Body of pancreas (tissue), 4 donors: ENCODE results near the gene PLPPR1.

Source experiments
- CTCF ChIP-seq, 7 experiments: fragments of 450-650 bp in 4 of 7; fragments of 200-600 bp in 3 of 7; sonication (generic) in 3 of 7; IDR thresholded peaks; one replicate each; pipeline ENCODE4 v1.5.1; 2016 to 2019; ENCODE audit warnings: antibody characterized with exemption in 7 of 7
- POLR2A ChIP-seq, 3 donors: fragments of 450-650 bp; IDR thresholded peaks; one replicate each; pipeline ENCODE4 v1.6.1; 2016; ENCODE audit warnings: antibody characterized with exemption in 3 of 3, mild to moderate bottlenecking in 2 of 3

DNA sequence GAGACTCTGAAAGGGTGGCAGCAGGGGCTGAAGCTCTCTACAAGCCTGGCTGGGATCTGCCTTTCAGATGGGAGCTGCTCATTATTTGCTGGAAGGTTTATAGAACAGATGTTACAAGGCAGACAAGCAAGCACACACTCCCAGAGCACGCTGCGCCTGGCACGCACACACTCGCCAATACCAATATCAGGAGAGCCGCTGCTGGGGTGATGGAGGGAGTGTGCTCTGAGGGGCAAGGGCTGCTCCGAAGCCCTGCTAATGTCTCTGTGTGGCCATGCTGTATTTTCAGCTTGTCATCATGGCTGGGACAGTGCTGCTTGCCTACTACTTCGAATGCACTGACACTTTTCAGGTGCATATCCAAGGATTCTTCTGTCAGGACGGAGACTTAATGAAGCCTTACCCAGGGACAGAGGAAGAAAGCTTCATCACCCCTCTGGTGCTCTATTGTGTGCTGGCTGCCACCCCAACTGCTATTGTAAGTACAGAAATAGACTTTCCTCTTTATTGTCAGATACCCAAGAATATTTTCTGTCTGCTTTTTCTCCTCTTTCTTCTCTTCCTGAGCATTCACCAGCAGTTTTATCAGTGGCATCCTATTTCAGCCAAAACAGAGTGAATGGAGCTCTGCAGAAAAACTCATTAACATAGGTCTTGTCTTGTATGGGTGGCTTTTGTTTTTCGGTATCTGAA, 241.2 kb downstream of the PLPPR1 start:
- TF ChIP-seq CTCF (IDR thresholded peaks at IDR 0.05) (no peak), POLR2A (IDR thresholded peaks at IDR 0.05) (no peak)
